T follicular helper cell (primary cell): ENCODE data around the gene ARL2.
"Not testable (repeated sequence)": the region's sequence is repeated elsewhere in the genome, so short reads cannot be mapped to it uniquely, and the experiment has no call there.

Experiments
- DNase-seq: peaks from one replicate; pipeline ENCODE4 v3.0.0-alpha.2; 2020; ENCODE audit warnings: low read depth
- total RNA-seq, 2 experiments: gene quantifications; one replicate each; lab custom pipeline; 2026; lab: John Stamatoyannopoulos, UW

ARL2 gene
- 15.7 to 17.3 reads per million in 2 experiments for total RNA-seq

DNA sequence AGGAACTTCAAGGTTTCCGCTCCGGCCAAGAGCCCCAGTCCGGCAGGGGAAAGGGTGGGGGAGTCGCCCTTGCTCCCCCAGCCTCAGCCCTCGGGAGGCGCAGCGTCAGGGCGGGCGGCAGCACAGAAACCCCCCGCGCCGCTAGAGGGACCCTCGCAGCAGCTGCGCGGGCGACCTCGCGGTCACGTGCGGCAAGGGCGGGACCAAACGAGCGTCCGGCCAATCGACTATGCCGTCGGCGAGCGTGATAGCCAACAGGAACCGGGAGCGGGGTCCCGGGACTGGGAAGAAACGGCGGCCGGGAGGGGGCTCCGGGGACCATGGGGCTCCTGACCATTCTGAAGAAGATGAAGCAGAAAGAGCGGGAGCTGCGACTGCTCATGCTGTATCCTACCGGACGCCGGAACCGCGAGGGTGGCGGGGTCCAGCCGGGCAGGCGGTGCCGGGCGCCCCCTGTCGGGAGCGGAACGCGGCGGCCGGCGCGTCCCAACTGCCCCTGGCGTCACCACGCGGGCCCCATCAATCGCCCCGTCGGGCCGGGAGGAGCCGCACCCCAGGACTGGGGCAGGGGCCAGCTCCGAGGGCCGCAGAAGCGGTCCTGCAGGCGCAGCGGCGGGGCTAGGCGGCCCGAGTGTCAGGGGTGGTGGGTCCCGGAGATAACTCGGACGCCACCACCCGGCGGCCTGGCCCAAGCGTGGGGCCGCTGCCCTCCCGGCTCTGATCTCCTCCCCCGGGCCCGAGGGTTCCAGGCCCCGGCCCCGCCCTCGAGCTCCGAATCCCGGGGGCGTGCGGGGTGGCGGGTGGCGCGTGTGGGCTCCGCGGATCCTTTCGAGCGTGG is at the start of gene ARL2:
ARL2 (plus strand) TSS at position 273 of the 838 bp plus-strand sequence; CDS start at position 321, 48 bp downstream.
- peak; percentile 73 for DNase-seq

GRCh38 chr11:64967375-64967774 is 46.6 kb upstream of the ARL2 start:
- no peak for DNase-seq

DNA sequence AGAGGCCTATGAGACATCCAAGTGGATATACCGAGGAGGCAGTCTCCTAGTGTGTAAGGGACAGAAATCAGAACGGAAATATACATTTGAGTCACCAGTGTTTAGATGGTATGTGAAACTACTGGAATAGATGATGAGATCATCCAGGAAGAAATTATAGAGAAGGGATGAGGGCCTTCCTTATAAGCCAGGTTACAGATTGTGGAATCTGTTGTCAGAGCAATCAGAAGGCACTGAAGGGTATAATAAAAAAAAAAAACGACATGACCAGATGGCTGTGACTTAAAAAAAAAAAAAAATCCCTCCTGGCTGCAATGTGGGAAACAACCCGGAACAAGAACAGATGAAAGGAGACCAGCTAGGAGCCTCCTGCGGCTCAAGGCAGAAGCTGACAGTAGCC is 44.8 kb upstream of the ARL2 start:
- no peak for DNase-seq

- DNase-seq = no peak
Observed at GRCh38 chr11:64970731-64971151, 43.2 kb upstream of the ARL2 start.

GRCh38 chr11:64971421-64972233 is 42.3 kb upstream of the ARL2 start, which contains the start of gene MAJIN:
Gene MAJIN (minus strand): TSS chr11:64972108. CDS start chr11:64959405, 12,703 bp downstream.
- DNase-seq = peak; percentile 84

DNA sequence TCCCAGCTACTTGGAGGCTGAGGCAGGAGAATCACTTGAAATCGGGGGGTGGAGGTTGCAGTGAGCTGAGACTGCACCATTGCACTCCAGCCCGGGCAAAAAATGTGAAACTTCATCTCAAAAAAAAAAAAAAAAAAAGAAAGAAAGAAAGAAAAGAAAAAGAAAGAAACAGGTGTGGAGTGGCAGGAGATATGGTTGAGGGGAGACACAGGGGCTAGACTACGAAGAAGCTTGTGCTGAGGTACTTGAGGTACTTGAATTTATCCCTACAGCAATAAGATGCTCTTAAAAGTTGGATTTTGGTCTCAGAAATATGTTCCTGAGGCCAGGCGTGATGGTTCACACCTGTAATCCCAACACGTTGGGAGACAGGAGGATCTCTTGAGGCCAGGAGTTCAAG is 39.8 kb upstream of the ARL2 start:
- no peak for DNase-seq

DNA sequence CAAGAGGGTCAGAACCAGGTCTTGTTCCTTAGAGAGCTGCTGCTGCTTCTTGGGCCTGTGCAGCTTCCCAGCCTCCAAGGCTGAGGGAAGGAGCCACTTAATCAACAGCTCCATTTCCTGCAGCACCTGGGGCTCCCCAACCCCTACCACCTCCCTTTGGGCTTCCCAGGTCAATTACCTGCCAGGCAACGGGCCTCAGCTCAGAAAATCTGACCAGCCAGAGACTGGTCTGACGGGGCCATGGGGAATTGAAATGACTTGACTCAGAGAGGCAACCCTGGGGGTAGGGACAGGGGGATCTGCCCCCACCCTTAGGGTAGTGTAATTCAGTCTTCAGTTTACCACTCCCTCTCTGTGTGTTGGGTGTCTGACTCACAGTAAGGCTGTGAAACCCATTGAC is 37.3 kb upstream of the ARL2 start:
- no peak for DNase-seq

DNA sequence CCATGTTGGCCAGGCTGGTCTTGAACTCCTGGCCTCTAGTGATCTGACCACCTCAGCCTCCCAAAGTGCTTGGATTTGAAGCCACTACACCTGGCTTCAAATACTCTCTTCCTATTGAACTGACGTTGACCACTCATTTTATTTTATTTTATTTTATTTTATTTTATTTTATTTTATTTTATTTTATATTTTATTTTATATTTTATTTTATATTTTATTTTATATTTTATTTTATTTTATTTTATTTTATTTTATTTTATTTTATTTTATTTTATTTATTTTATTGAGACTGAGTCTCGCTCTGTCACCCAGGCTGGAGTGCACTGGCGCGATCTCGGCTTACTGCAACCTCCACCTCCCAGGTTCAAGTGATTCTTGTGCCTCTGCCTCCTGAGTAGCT is 30.6 kb upstream of the ARL2 start:
- DNase-seq = not testable (repeated sequence)

DNA sequence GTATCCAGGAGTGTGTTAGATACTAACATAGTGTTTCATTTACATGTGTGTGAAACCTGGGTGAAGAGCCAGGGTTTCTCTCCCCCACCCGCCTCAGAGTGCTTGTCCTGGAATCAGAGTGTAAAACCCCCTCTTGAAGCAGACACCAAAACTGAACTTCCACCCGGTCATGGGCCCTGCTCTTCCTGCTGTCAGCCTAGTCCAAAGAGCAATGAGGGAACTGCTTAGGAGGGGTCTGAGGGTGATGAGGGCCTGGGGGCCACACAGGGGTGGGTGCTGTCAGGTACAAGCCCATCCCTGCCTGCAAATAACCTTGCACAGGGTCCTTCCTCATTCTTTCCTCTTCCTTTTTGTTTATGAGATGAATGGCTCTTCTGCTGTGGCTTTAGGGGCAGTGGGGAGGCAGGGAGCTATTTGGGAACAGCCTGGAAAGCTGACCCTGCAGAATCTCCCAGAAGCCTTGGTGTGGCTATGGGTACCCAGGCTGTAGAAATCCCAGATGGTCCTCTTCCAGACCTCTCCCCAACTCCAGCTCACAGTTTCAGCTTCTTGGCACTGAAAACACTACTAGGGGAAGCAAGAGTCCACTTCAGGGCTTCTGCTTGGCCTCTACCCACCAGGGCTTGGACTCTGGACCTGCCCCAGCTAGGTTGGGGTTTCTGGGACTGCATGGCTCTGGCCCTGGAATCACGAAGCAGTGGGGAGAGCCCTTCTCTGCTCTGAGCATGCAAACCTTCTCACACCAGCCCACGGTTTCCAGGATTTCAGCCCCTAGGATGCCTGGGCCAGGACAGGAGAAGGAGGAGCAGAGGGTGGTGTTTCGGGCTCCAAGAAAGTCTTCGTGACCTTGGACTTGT is 25.7 kb upstream of the ARL2 start:
- DNase-seq = no peak

DNA sequence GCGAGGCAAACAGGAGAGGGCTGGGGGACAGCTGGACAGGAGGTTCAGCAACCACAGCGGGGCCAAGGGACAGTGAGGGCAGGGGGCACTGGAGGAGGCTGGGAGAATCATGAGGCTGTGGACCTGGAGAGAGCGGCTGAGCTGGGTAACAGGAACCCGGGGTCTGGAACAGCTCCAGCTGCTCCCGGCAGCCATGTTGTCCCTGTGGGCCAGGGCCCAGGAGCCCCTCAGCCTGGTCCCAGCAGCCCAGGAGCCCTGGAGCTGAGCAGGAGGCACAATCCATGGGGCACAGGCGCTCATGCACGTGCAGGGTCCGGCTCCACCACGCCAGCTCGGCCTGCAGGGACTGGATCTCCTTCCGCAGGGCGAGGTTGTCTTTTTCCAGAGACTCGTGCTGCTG is 24.5 kb upstream of the ARL2 start:
- no peak for DNase-seq

DNA sequence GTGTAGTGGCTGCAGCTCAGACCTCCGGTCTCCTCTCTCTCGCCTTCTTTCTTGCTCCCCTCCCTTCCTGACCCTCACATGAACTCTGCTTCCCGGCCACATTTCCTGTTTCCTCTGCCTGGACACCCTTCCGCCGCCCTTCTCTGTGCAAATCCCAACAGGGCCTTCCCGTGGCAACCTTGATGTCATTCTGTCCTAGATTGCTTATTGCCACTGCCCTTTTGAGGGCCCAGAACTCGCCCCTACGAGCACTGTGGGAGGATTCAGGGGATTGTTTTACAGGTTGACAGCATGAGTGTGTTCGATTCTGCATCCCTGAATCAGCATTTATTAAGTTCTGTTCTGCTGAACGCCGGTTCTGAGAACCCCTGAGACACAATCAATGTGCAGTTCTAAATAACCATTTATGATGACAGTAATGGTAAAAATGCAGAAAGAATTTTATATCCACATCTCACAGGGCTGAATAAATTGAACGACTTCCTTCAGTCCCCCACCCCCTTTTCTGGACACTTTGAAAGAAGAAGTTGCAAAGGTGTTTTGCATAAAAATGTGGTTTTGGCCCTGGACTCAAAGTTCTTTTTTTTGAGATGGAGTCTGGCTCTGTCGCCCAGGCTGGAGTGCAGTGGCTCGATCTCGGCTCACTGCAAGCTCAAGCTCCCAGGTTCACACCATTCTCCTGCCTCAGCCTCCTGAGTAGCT is 23.6 kb upstream of the ARL2 start:
- DNase-seq = no peak

GRCh38 chr11:64994318-64994717 is 19.6 kb upstream of the ARL2 start:
- no peak for DNase-seq

GRCh38 chr11:64996327-64996709 is 17.6 kb upstream of the ARL2 start:
- DNase-seq = no peak

- DNase-seq = no peak
Observed at GRCh38 chr11:64996710-64997380, 17.1 kb upstream of the ARL2 start, which contains the start of gene BATF2. Gene BATF2 (minus strand): TSS chr11:64996971. CDS start chr11:64996914, 57 bp downstream.

- no peak for DNase-seq
Observed at GRCh38 chr11:64998141-64998540, 15.8 kb upstream of the ARL2 start.

- no peak for DNase-seq
Observed at GRCh38 chr11:64998690-64999431, 15.1 kb upstream of the ARL2 start.

DNA sequence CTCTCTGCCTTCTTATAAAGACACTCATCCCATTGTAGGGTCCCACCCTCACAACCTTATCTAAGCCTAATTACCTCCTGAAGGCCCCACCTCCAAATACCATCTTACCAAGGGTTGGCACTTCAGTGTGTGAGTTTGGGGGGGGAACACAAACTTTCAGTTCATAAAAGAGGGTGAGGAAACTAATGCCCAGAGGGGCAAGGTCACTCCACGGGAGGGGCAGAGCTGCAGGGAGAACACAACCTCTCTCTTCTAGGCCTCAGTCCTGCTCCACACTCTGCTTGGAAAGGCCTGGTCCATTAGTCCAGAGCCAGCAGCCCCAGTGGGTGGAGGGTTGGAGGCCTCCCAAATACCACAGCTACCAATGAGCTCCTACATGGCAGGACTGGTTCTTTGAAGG is 14.5 kb upstream of the ARL2 start:
- no peak for DNase-seq

GRCh38 chr11:65002706-65003105 is 11.3 kb upstream of the ARL2 start:
- no peak for DNase-seq

DNA sequence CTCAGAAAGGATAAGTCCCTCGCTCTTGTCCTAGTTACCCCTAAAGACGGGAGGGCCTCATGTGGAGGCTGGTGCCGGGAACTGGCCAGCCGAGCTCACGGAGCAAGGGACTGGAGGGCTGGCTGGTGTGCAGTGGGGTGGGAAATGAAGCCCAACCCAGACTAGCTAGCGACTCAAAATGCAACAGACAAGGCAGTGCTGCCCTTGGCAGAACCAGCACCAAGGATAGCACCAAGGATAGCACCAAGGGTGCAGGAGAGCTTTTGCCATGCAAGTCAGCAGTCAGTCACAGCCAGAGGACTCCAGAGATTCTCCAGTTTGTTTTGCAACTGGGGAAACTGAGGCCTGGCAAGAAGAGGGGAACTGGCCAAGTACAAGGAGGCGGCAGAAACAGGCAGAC is 10.7 kb upstream of the ARL2 start:
- DNase-seq = no peak

GRCh38 chr11:65003968-65004367 is 10.0 kb upstream of the ARL2 start:
- not testable (repeated sequence) for DNase-seq
